Measurements from ENCODE around the gene CT47C1. TPM values are rescaled to one million over a fixed set of nuclear protein-coding genes. Genes with fewer than 3 reads are reported as not detected.

CT47C1 gene
- total and polyA plus RNA-seq, 2 of the 13 experiments (the other 11 are each of a cell fraction or from before 2014, with no cell fraction given) = not detected

DNA sequence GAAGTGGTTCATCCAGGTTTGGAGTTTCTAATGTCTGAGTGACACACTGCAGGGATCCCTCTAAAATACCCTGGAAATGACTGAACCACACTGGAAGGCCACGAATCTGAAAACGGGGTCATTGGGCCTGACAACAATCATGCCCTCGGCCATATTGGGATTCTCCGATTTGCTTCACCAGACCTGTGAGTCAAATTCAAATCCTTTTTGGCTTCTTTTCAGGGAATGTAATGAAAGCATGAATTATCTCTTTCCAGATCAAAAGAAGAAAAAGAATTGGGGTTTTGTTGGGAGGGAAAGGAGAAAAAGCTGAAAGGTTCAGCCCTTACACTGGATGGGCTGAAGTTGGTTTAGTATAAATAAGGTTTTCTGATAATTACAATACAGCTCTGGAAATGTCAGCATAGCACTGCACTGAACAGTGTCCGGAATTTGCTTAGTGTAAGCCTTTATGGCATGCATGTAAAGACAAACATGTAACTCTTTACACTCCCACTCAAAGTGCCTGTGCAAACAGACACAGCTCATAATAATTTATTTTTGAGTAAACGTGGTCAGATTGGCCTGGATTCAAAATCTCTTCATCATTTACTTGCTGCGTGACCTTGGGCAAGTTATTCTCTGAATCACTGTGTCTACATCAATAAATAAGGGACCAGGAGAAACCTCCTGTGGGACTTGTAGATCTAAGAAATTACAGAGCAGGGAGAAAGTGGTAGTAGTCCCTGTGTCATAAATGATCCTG, 21.4 kb downstream of the CT47C1 start (continued):
- TF ChIP-seq, protein P1, sequence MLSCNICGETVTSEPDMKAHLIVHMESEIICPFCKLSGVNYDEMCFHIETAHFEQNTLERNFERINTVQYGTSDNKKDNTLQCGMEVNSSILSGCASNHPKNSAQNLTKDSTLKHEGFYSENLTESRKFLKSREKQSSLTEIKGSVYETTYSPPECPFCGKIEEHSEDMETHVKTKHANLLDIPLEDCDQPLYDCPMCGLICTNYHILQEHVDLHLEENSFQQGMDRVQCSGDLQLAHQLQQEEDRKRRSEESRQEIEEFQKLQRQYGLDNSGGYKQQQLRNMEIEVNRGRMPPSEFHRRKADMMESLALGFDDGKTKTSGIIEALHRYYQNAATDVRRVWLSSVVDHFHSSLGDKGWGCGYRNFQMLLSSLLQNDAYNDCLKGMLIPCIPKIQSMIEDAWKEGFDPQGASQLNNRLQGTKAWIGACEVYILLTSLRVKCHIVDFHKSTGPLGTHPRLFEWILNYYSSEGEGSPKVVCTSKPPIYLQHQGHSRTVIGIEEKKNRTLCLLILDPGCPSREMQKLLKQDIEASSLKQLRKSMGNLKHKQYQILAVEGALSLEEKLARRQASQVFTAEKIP (CRISPR knock-in tag; IDR thresholded peaks at IDR 0.05; ENCODE audit: borderline replicate concordance) = no peak

DNA sequence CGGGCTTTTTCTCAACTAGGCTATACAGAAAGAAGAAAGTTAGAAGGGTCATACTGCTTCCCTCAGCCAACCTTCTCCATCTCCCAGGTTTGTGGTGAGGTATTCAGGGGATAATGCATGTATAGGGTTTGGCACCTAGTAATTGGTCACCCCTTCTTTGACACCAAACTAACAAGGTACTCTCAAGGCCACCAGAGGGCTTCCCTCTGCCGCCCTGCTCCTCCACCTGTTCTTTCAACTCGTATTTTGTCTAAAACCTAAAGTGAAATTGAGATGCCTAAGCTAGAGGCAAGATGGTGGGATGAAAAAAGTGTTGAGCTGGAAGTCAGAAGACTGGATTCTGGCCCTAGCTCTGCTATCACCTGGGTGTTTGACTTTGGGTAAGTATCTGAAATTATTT, 22.0 kb downstream of the CT47C1 start:
- Histone ChIP-seq H2AFZ (ENCODE audit: low read length) (no peak overlapping the region), H3K27ac (ENCODE audit: extremely low read length, insufficient read depth, low read length) (no peak overlapping the region), H4K20me1 (ENCODE audit: insufficient read depth, low read length) (no peaks in the 10 kb centered on the region), H3K4me2 (ENCODE audit: low read depth, low read length) (no peak overlapping the region), H3K9ac (ENCODE audit: insufficient read depth, low read depth, low read length) (no peak overlapping the region), H3K36me3 (replicated peaks in 1 of 2; ENCODE audit: control insufficient read depth in 1 of 2, insufficient read depth in 2 of 2, low read length in 2 of 2) (no peaks in the 10 kb centered on the region), H3K27me3 (ENCODE audit: control insufficient read depth in 1 of 2, insufficient read depth in 2 of 2, low read length in 2 of 2) (no peaks in the 10 kb centered on the region), H3K9me3 (ENCODE audit: low read length) (no peaks in the 10 kb centered on the region), H3K4me1 (ENCODE audit: insufficient read depth, low read length) (no peaks in the 10 kb centered on the region), H3K79me2 (ENCODE audit: insufficient read depth, low read length) (no peaks in the 10 kb centered on the region), H3K4me3 (replicated peaks in 1 of 3; ENCODE audit: insufficient read depth in 1 of 3, low read depth in 2 of 3, low read length in 3 of 3) (no peak overlapping the region)
- ChIA-PET CTCF (ENCODE audit: low intra/inter-chr PET ratio, low total read pairs) (no interaction called here), POLR2A (no interaction called here)
- WGBS (ENCODE audit: low lambda C conversion rate) = 0% methylated on average over 2 of the region's 3 CpGs
- intact Hi-C loops (cut with micrococcal nuclease; ENCODE audit: unreplicated experiment) = no loop called here
- DNase-seq (ENCODE audit: low spot score) (no peak), ATAC-seq (no peak), FAIRE-seq (no peak)
- no TSS peak for BruUV-seq (replicated peaks)
- in situ Hi-C loops (cut with HindIII; ENCODE audit: extremely low pct_ligation_motif_present, low pct_unique_long_range_greater_than_20kb) = no loop called here
- TF ChIP-seq ZNF205 (CRISPR knock-in tag; IDR thresholded peaks at IDR 0.05) = no peak
- TF ChIP-seq HOXA7 (CRISPR knock-in tag; IDR thresholded peaks at IDR 0.05) = no peak
- TF ChIP-seq SMARCC2 (IDR thresholded peaks at IDR 0.05) = no peak
- TF ChIP-seq ZNF709 (CRISPR knock-in tag; IDR thresholded peaks at IDR 0.05) = no peak
- no peak for TF ChIP-seq NFYB (CRISPR knock-in tag; IDR thresholded peaks at IDR 0.05)
- TF ChIP-seq, protein P2, sequence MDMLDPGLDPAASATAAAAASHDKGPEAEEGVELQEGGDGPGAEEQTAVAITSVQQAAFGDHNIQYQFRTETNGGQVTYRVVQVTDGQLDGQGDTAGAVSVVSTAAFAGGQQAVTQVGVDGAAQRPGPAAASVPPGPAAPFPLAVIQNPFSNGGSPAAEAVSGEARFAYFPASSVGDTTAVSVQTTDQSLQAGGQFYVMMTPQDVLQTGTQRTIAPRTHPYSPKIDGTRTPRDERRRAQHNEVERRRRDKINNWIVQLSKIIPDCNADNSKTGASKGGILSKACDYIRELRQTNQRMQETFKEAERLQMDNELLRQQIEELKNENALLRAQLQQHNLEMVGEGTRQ (IDR thresholded peaks at IDR 0.05; ENCODE audit: low read depth, low read length) = no peak
- TF ChIP-seq, protein P2 (CRISPR knock-in tag; IDR thresholded peaks at IDR 0.05; ENCODE audit: borderline replicate concordance) = no peak
- no peak for TF ChIP-seq MBD4 (IDR thresholded peaks at IDR 0.05; ENCODE audit: borderline replicate concordance, low read length)
- no peak for TF ChIP-seq YEATS4 (CRISPR knock-in tag; IDR thresholded peaks at IDR 0.05; ENCODE audit: borderline replicate concordance)
- no peak for TF ChIP-seq ZNF780A (CRISPR knock-in tag; IDR thresholded peaks at IDR 0.05)
- TF ChIP-seq, protein P3, sequence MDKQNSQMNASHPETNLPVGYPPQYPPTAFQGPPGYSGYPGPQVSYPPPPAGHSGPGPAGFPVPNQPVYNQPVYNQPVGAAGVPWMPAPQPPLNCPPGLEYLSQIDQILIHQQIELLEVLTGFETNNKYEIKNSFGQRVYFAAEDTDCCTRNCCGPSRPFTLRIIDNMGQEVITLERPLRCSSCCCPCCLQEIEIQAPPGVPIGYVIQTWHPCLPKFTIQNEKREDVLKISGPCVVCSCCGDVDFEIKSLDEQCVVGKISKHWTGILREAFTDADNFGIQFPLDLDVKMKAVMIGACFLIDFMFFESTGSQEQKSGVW (CRISPR knock-in tag; IDR thresholded peaks at IDR 0.05; ENCODE audit: borderline replicate concordance) = no peak
- TF ChIP-seq TCF12 (IDR thresholded peaks at IDR 0.05) = no peak
- no peak for TF ChIP-seq TCF12 (CRISPR knock-in tag; IDR thresholded peaks at IDR 0.05)
- TF ChIP-seq, protein P4, sequence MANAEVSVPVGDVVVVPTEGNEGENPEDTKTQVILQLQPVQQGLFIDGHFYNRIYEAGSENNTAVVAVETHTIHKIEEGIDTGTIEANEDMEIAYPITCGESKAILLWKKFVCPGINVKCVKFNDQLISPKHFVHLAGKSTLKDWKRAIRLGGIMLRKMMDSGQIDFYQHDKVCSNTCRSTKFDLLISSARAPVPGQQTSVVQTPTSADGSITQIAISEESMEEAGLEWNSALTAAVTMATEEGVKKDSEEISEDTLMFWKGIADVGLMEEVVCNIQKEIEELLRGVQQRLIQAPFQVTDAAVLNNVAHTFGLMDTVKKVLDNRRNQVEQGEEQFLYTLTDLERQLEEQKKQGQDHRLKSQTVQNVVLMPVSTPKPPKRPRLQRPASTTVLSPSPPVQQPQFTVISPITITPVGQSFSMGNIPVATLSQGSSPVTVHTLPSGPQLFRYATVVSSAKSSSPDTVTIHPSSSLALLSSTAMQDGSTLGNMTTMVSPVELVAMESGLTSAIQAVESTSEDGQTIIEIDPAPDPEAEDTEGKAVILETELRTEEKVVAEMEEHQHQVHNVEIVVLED (CRISPR knock-in tag; IDR thresholded peaks at IDR 0.05; ENCODE audit: borderline replicate concordance) = no peak
- TF ChIP-seq, protein P5, sequence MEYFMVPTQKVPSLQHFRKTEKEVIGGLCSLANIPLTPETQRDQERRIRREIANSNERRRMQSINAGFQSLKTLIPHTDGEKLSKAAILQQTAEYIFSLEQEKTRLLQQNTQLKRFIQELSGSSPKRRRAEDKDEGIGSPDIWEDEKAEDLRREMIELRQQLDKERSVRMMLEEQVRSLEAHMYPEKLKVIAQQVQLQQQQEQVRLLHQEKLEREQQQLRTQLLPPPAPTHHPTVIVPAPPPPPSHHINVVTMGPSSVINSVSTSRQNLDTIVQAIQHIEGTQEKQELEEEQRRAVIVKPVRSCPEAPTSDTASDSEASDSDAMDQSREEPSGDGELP (IDR thresholded peaks at IDR 0.05; ENCODE audit: borderline replicate concordance, low read depth) = no peak

Data from HepG2 (cell line).